ENCODE data around the gene MCCC1. TPM values are rescaled to one million over a fixed set of nuclear protein-coding genes. Genes with fewer than 3 reads are reported as not detected.

MCCC1 gene
- total RNA-seq, 1 donor from 2014 or later, result 19.8 TPM

GRCh38 chr3:183033746-183034145, 65.5 kb downstream of the MCCC1 start:
- no peak for TF ChIP-seq CTCF (IDR thresholded peaks at IDR 0.05; ENCODE audit: unreplicated experiment)
- no peak overlapping the region for H3K27ac Mint-ChIP-seq (ENCODE audit: unreplicated experiment)
- H3K9me3 Mint-ChIP-seq (ENCODE audit: unreplicated experiment), result no peaks in the 10 kb centered on the region
- peaks cover 33% of the 10 kb centered on the region for H3K36me3 Mint-ChIP-seq (ENCODE audit: low read depth, unreplicated experiment)
- H3K27me3 Mint-ChIP-seq (ENCODE audit: unreplicated experiment), result no peaks in the 10 kb centered on the region
- H3K4me3 Mint-ChIP-seq (ENCODE audit: unreplicated experiment), result no peak overlapping the region
- no peak for DNase-seq (ENCODE audit: low spot score)
- peaks cover 4% of the 10 kb centered on the region for H3K4me1 Mint-ChIP-seq (ENCODE audit: unreplicated experiment)

GRCh38 chr3:183032880-183033555, 66.3 kb downstream of the MCCC1 start:
- H3K27me3 Mint-ChIP-seq (ENCODE audit: unreplicated experiment), result no peaks in the 10 kb centered on the region
- H3K36me3 Mint-ChIP-seq (ENCODE audit: low read depth, unreplicated experiment), result peaks cover 38% of the 10 kb centered on the region
- no peak overlapping the region for H3K4me3 Mint-ChIP-seq (ENCODE audit: unreplicated experiment)
- H3K4me1 Mint-ChIP-seq (ENCODE audit: unreplicated experiment), result peaks cover 4% of the 10 kb centered on the region
- no peak for DNase-seq (ENCODE audit: low spot score)
- H3K27ac Mint-ChIP-seq (ENCODE audit: unreplicated experiment), result no peak overlapping the region
- TF ChIP-seq CTCF (IDR thresholded peaks at IDR 0.05; ENCODE audit: unreplicated experiment), result no peak
- no peaks in the 10 kb centered on the region for H3K9me3 Mint-ChIP-seq (ENCODE audit: unreplicated experiment)

GRCh38 chr3:183031826-183032225, 67.5 kb downstream of the MCCC1 start:
- H3K4me3 Mint-ChIP-seq (ENCODE audit: unreplicated experiment), result no peak overlapping the region
- H3K27me3 Mint-ChIP-seq (ENCODE audit: unreplicated experiment), result no peaks in the 10 kb centered on the region
- H3K4me1 Mint-ChIP-seq (ENCODE audit: unreplicated experiment), result peaks cover 4% of the 10 kb centered on the region
- H3K9me3 Mint-ChIP-seq (ENCODE audit: unreplicated experiment), result no peaks in the 10 kb centered on the region
- no peak for DNase-seq (ENCODE audit: low spot score)
- peaks cover 31% of the 10 kb centered on the region for H3K36me3 Mint-ChIP-seq (ENCODE audit: low read depth, unreplicated experiment)
- no peak overlapping the region for H3K27ac Mint-ChIP-seq (ENCODE audit: unreplicated experiment)
- no peak for TF ChIP-seq CTCF (IDR thresholded peaks at IDR 0.05; ENCODE audit: unreplicated experiment)

GRCh38 chr3:183028416-183028815, 70.9 kb downstream of the MCCC1 start:
- Mint-ChIP-seq H3K9me3 (ENCODE audit: unreplicated experiment) (no peaks in the 10 kb centered on the region), H3K27ac (ENCODE audit: unreplicated experiment) (no peak overlapping the region), H3K4me1 (ENCODE audit: unreplicated experiment) (no peaks in the 10 kb centered on the region), H3K4me3 (ENCODE audit: unreplicated experiment) (peak overlapping the region; percentile 0), H3K27me3 (ENCODE audit: unreplicated experiment) (no peaks in the 10 kb centered on the region), H3K36me3 (ENCODE audit: low read depth, unreplicated experiment) (peaks cover 24% of the 10 kb centered on the region)
- no peak for TF ChIP-seq CTCF (IDR thresholded peaks at IDR 0.05; ENCODE audit: unreplicated experiment)
- DNase-seq (ENCODE audit: low spot score), result no peak

GRCh38 chr3:183027276-183027675, 72.0 kb downstream of the MCCC1 start:
- no peak for DNase-seq (ENCODE audit: low spot score)
- Mint-ChIP-seq H3K4me1 (ENCODE audit: unreplicated experiment) (no peaks in the 10 kb centered on the region), H3K27me3 (ENCODE audit: unreplicated experiment) (no peaks in the 10 kb centered on the region), H3K9me3 (ENCODE audit: unreplicated experiment) (no peaks in the 10 kb centered on the region), H3K27ac (ENCODE audit: unreplicated experiment) (no peak overlapping the region), H3K4me3 (ENCODE audit: unreplicated experiment) (no peak overlapping the region), H3K36me3 (ENCODE audit: low read depth, unreplicated experiment) (peaks cover 24% of the 10 kb centered on the region)
- no peak for TF ChIP-seq CTCF (IDR thresholded peaks at IDR 0.05; ENCODE audit: unreplicated experiment)
